Measurements from ENCODE around the gene TOMM6.

Gene TOMM6

GRCh38 chr6:41815587-41815986 lies 28.1 kb downstream of the TOMM6 start:
- in situ Hi-C loops (cut with HindIII; ENCODE audit: low sequenced_read_pairs): no loop called here

DNA sequence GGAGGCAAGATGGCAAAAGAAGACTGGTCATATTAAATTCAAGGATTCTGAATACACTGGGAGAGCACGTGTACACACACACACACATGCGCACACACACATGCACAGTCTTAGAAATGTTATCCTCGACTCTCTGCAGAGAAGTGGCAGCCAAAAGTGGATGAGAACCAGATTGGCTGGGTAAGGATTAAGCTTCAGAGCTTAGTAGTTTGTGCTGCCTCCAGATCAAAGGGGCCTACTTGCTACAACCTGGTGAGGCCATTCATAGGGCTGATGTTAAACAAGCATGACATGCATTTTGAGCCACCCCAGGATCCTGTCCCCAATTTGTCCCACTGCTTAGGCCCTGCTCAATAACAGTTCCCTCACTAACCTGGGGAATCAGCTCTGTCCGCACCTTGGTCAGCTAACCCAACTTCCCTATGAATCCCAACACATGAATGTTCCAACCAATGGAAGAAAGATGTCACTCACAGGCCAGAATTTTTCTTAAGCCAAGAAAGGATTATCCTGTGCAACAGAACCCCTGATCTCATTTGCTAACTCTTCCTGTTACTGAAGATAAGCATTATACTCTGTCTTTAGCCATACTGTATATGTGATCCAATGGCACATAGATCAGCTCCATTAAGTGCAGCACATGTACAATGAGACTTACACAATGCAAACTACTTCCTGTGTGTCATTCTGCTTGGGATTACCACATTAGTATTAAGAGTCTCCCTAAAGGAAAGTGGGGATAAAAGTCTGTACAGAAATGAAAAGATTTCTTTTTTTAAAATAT lies 31.0 kb downstream of the TOMM6 start:
- in situ Hi-C loops (cut with HindIII; ENCODE audit: low sequenced_read_pairs): no loop called here

DNA sequence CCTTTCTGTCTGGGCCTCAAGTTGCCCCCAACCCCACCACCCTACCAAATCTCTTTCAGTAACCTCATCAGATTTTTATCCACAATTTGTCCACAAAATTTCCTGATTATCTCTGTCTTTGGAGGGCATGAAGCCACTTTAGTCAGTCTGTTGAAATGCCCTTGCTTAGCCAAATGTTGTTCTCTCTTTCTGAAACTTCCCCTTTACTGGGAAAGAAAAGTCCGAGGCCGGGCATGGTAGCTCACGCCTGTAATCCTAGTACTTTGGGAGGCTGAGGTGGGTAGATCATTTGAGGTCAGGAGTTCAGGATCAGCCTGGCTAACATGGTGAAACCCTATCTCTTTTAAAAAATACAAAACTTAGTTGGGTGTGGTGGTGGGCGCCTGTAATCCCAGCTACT lies 33.8 kb downstream of the TOMM6 start:
- in situ Hi-C loops (cut with HindIII; ENCODE audit: low sequenced_read_pairs): no loop called here

GRCh38 chr6:41822021-41822420 lies 34.5 kb downstream of the TOMM6 start:
- in situ Hi-C loops (cut with HindIII; ENCODE audit: low sequenced_read_pairs): no loop called here

DNA sequence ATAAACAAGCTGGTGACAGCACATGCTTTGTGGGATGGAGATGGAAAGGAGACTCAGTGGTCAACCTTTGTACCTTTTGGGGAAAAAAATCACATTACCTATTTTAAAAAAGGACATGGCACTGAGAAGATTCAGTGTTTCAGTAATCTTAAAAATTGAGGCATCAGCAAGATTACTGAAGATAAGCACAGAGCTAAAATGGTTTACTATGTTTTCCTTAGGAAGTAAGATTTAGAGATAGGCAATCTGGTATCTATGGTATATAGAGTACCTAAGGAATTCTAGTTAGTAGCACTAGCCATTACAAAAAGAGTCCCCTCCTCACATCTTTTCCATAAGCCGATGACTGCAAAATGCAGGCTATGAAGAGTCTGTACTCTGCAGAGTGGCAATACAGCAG lies 35.7 kb downstream of the TOMM6 start:
- in situ Hi-C loops (cut with HindIII; ENCODE audit: low sequenced_read_pairs): no loop called here

DNA sequence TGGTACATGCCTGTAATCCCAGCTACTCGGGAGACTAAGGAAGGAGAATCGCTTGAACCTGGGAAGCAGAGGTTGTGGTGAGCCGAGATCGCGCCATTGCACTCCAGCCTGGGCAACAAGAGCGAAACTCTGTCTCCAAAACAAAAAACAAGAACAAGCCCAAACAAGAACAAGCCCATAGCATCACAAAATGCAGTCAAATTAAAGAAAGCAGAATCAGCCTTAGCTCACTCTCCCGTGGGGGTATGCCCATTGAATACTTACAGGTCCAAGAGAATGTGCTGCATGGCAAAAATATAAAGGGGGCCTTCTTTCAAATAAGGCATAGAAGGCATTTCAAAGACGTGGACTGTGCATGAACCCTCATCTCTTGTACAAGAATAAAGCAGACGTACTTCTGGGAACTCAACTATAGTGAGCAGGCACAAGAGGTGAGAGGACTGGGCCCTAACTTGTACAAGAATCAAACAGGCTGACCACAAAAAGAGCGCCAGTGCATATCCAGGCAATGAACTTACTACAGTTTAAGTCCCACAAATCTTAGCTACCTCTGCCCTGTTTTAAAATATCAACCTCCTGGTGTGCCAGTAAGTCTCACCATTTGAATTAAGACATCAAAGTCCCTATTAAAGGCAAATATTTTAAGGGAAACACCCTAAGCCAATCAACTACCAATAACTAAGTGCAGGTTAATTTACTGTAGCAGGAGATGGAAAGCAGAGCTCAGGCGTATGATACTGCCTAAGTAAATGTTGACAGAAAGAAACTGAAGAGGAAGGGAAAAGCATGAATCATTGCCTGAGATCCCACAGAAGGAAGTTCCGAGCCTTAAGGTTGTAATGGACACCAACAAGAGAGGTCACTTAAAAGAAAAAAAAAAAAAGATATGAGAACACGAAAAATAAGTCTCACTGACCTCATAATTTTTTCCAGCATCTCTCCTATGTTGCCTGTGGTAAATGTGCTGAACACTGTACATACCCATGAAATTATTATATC lies 37.4 kb downstream of the TOMM6 start:
- in situ Hi-C loops (cut with HindIII; ENCODE audit: low sequenced_read_pairs): no loop called here

DNA sequence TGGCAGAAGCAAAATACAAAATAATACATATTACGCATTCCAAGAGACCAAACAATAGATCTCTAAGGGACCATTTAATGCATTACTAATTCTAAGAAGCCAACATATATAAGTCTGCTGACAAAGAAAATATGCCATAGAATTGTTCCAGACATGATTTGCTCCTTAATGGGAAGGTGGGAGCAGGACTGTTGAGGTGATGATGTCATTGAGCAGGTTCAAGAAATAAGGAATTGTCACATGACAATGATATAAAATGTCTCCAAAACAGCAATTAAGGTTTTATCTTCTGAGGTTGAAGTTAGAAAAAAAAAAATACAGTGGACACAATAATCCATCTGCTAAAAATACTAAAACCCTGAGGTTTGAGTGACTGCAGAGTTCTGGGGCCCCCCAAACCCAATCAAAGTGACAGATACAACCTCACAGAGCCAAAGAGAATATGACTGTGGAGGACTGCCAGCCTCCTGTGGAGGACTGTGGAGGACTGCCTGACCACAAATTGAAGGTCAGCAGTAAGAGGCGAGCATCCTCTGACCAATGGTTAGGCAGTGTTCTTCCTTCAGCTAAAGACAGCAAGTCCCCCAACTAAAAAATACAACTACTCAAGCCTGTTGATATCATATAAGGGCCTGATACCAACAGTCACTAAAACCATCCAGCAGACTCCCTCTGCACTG lies 39.0 kb downstream of the TOMM6 start:
- in situ Hi-C loops (cut with HindIII; ENCODE audit: low sequenced_read_pairs): no loop called here

GRCh38 chr6:41832263-41832662 lies 44.8 kb downstream of the TOMM6 start:
- in situ Hi-C loops (cut with HindIII; ENCODE audit: low sequenced_read_pairs): no loop called here

DNA sequence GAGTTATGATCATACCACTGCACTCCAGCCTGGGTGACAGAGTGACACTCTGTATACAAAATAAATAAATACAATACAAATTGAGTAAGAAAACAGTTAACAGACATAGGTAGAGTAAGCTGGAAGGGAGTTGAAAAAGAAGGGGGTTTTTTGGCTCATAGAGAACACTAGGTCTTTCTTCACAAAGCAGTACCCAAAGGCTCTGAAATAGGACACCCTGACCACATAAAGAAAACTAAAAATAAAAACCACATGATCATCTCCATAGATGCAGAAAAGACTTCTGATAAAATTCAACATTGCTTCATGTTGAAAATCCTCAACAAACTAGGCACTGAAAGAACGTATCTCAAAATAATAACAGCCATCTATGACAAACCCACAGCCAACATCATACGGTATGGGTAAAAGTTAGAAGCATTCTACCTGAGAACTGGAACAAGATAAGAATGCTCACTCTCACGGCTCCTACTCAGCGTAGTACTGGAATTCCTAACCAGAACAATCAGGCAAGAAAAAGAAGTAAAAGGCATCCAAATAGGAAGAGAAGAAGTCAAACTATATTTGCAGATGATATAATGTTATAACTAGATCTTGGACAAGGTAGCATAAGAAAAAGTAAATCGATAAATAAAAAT lies 48.6 kb downstream of the TOMM6 start:
- in situ Hi-C loops (cut with HindIII; ENCODE audit: low sequenced_read_pairs): no loop called here

DNA sequence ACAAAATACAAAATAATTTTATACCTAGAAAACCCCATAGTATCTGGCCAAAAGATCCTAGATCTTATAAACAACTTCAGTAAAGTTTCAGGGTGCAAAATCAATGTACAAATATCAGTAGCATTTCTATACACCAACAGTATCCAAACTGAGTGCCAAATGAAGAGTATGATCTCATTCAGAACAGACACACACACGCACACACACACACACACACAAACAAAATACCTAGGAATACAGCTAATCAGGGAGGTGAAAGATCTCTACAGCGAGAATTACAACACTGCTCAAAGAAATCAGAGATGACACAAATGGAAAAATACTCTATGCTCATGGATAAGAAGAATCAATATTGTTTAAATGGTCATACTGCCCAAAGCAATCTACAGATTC lies 49.2 kb downstream of the TOMM6 start:
- in situ Hi-C loops (cut with HindIII; ENCODE audit: low sequenced_read_pairs): no loop called here
